Keratinocyte (primary cell): ENCODE data around the gene GRM3. TPM values are rescaled to one million over a fixed set of nuclear protein-coding genes. Genes with fewer than 3 reads are reported as not detected.

Experiments used
- DNase-seq: peaks from one replicate; pipeline ENCODE4 v3.0.0-alpha.2; 2011; ENCODE audit warnings: low read depth, missing footprints, low spot score
- FAIRE-seq: peaks from 2 replicates; lab custom pipeline; 2011; peaks lifted over from hg19 to GRCh38; lab: Jason Lieb, UNC
- H2AFZ ChIP-seq: 2 replicates; pipeline ENCODE4 v1.6.0; 2012; ENCODE audit warnings: low read length, control low read depth, inconsistent platforms; ENCODE audit not compliant: control insufficient read depth
- H3K27ac ChIP-seq: 2 replicates; pipeline ENCODE4 v1.5.1; 2011; ENCODE audit warnings: low read length; ENCODE audit not compliant: control insufficient read depth, insufficient read depth
- H3K27me3 ChIP-seq: 3 replicates; pipeline ENCODE4 v1.6.0; 2011; ENCODE audit warnings: low read length; ENCODE audit not compliant: control insufficient read depth, insufficient read depth; ENCODE audit errors: extremely low read depth
- H3K36me3 ChIP-seq, 2 experiments: 2 replicates in 1 of 2; 3 replicates in 1 of 2; pipeline ENCODE4 v1.5.1; 2011; ENCODE audit warnings: low read length in 2 of 2, mild to moderate bottlenecking in 1 of 2; ENCODE audit not compliant: control insufficient read depth in 2 of 2, insufficient read depth in 2 of 2; ENCODE audit errors: extremely low read depth in 1 of 2
- H3K4me1 ChIP-seq: 3 replicates; pipeline ENCODE4 v1.5.1; 2011; ENCODE audit warnings: low read length; ENCODE audit not compliant: control insufficient read depth, insufficient read depth; ENCODE audit errors: extremely low read depth
- H3K4me2 ChIP-seq: 3 replicates; pipeline ENCODE4 v1.6.0; 2011; ENCODE audit warnings: low read depth, low read length; ENCODE audit not compliant: control insufficient read depth, insufficient read depth; ENCODE audit errors: extremely low read depth
- H3K4me3 ChIP-seq, 3 experiments: fragments of 200-600 bp in 1 of 3; sonication (generic) in 1 of 3; 2 replicates in 2 of 3; 3 replicates in 1 of 3; pipeline ENCODE4 v1.5.1; 2011 to 2016; ENCODE audit warnings: low read length in 3 of 3, mild to moderate bottlenecking in 3 of 3, control low read depth in 2 of 3, inconsistent platforms in 1 of 3, low read depth in 1 of 3, mixed read lengths in 1 of 3, mixed run types in 1 of 3, moderate library complexity in 1 of 3; ENCODE audit not compliant: control insufficient read depth in 2 of 3, insufficient read depth in 2 of 3; ENCODE audit errors: extremely low read depth in 1 of 3
- H3K79me2 ChIP-seq: 2 replicates; pipeline ENCODE4 v1.6.0; 2012; ENCODE audit warnings: low read length; ENCODE audit not compliant: control insufficient read depth, insufficient read depth
- H3K9ac ChIP-seq: 3 replicates; pipeline ENCODE4 v1.6.0; 2011; ENCODE audit warnings: low read length; ENCODE audit not compliant: control insufficient read depth, insufficient read depth; ENCODE audit errors: extremely low read depth
- H3K9me1 ChIP-seq: 3 replicates; pipeline ENCODE4 v1.6.0; 2011; ENCODE audit warnings: low read length; ENCODE audit not compliant: control insufficient read depth, insufficient read depth; ENCODE audit errors: extremely low read depth
- H3K9me3 ChIP-seq: 2 replicates; pipeline ENCODE4 v1.5.1; 2012; ENCODE audit warnings: low read depth, low read length; ENCODE audit not compliant: control insufficient read depth
- H4K20me1 ChIP-seq: 3 replicates; pipeline ENCODE4 v1.6.0; 2011; ENCODE audit warnings: low read length; ENCODE audit not compliant: control insufficient read depth, insufficient read depth; ENCODE audit errors: extremely low read depth
- CTCF ChIP-seq, 3 experiments: IDR thresholded peaks in 1 of 3; conservative IDR thresholded peaks in 1 of 3; optimal IDR thresholded peaks in 1 of 3; 2 replicates in 2 of 3; 3 replicates in 1 of 3; pipeline versions ENCODE3 to v1.5.1; 2011; ENCODE audit warnings: low read length in 3 of 3, mild to moderate bottlenecking in 3 of 3, moderate library complexity in 2 of 3, control low read depth in 1 of 3, inconsistent platforms in 1 of 3; ENCODE audit not compliant: insufficient read depth in 2 of 3; ENCODE audit errors: extremely low read depth in 1 of 3
- EZH2 ChIP-seq: IDR thresholded peaks from one replicate; pipeline ENCODE4 v1.6.1; 2012; ENCODE audit warnings: inconsistent platforms, mild to moderate bottlenecking, low read length, moderate library complexity
- dilution Hi-C: fragments of 300-500 bp; cut with MboI; formaldehyde crosslinking; loops from one replicate; pipeline ENCODE4 v1.7.0; 2020; ENCODE audit warnings: low sequenced_read_pairs; ENCODE audit not compliant: extremely low pct_ligation_motif_present
- polyA plus RNA-seq, 5 experiments: library from polyadenylated mRNA; depleted of rRNA in 3 of 5; stranded (reverse) in 3 of 5; stranded (forward) in 1 of 5; unstranded in 1 of 5; fragments of >200 nt; gene quantifications; 1 replicate in 1 of 5; 2 replicates in 3 of 5; 3 replicates in 1 of 5; pipeline versions ENCODE4 v1.2.1 to v1.2.3, GENCODE V29; 2011 to 2012; ENCODE audit warnings: missing spikeins in 2 of 5, low read depth in 1 of 5, low replicate concordance in 1 of 5

GRM3 gene
- polyA plus RNA-seq, 1 donor (not counting 4 experiments of a cell fraction or from before 2014, with no cell fraction given): not detected

GRCh38 chr7:86775203-86775602 is 131.5 kb downstream of the GRM3 start:
- Histone ChIP-seq H3K36me3 (no peaks in the 10 kb centered on the region), H3K9me1 (no peaks in the 10 kb centered on the region), H2AFZ (no peak overlapping the region), H3K27ac (no peak overlapping the region), H3K9ac (no peak overlapping the region), H3K4me2 (no peak overlapping the region), H3K4me1 (no peaks in the 10 kb centered on the region), H3K4me3 (no peak overlapping the region), H3K27me3 (no peaks in the 10 kb centered on the region), H3K79me2 (no peaks in the 10 kb centered on the region), H3K9me3 (no peaks in the 10 kb centered on the region), H4K20me1 (no peaks in the 10 kb centered on the region)
- dilution Hi-C loops: no loop called here
- FAIRE-seq (no peak), DNase-seq (no peak)
- TF ChIP-seq CTCF (optimal IDR thresholded peaks at IDR 0.05 in 1 of 3, IDR thresholded peaks at IDR 0.05 in 1 of 3, conservative IDR thresholded peaks at IDR 0.05 in 1 of 3; ENCODE audit: extremely low read depth in 1 of 3, insufficient read depth in 2 of 3, low read length in 3 of 3) (no peak), EZH2 (no peak)

- TF ChIP-seq CTCF (optimal IDR thresholded peaks at IDR 0.05 in 1 of 3, IDR thresholded peaks at IDR 0.05 in 1 of 3, conservative IDR thresholded peaks at IDR 0.05 in 1 of 3; ENCODE audit: extremely low read depth in 1 of 3, insufficient read depth in 2 of 3, low read length in 3 of 3) (no peak), EZH2 (no peak)
- H4K20me1 ChIP-seq: no peaks in the 10 kb centered on the region
- H3K9ac ChIP-seq: no peak overlapping the region
- H3K9me3 ChIP-seq: no peaks in the 10 kb centered on the region
- dilution Hi-C loops: no loop called here
- DNase-seq (no peak), FAIRE-seq (no peak)
- no peaks in the 10 kb centered on the region for H3K4me1 ChIP-seq
- H3K27me3 ChIP-seq: no peaks in the 10 kb centered on the region
- no peaks in the 10 kb centered on the region for H3K36me3 ChIP-seq
- no peak overlapping the region for H3K4me3 ChIP-seq
- H3K9me1 ChIP-seq: no peaks in the 10 kb centered on the region
- H3K4me2 ChIP-seq: no peak overlapping the region
- H2AFZ ChIP-seq: no peak overlapping the region
- no peak overlapping the region for H3K27ac ChIP-seq
- no peaks in the 10 kb centered on the region for H3K79me2 ChIP-seq
Measured at GRCh38 chr7:86776136-86776535, 132.4 kb downstream of the GRM3 start.
